H1 (cell line): ENCODE measurements around the gene WASF3. TPM values are rescaled to one million over a fixed set of nuclear protein-coding genes. Genes with fewer than 3 reads are reported as not detected.

Experiments used
- CEBPB ChIP-seq: IDR thresholded peaks from 2 replicates; pipeline ENCODE4 v1.6.1; 2012; ENCODE audit warnings: low read depth, low read length
- SAP30 ChIP-seq: fragments of 300-600 bp; sonication (generic); IDR thresholded peaks from 2 replicates; pipeline ENCODE4 v1.7.1; 2012; ENCODE audit warnings: low read length, moderate library complexity, mild to moderate bottlenecking, inconsistent platforms; ENCODE audit not compliant: insufficient read depth, insufficient replicate concordance
- TCF12 ChIP-seq: IDR thresholded peaks from 2 replicates; pipeline ENCODE4 v1.6.1; 2011; ENCODE audit warnings: low read depth, mild to moderate bottlenecking, low read length
- USF2 ChIP-seq: IDR thresholded peaks from 2 replicates; pipeline ENCODE4 v1.6.1; 2011; ENCODE audit warnings: low read length, improper control_type of control experiment
- polyA plus RNA-seq, 7 experiments: library from polyadenylated mRNA; depleted of rRNA in 3 of 7; stranded (reverse) in 5 of 7; unstranded in 2 of 7; fragments of >200 nt in 5 of 7; fragments of 200-250 nt in 2 of 7; gene quantifications; 1 replicate in 5 of 7; 2 replicates in 1 of 7; 4 replicates in 1 of 7; pipeline versions ENCODE4 v1.2.1 to v1.2.3, GENCODE V29; 2011 to 2013; ENCODE audit warnings: missing spikeins in 2 of 7, mixed read lengths in 2 of 7
- total RNA-seq: library from RNA; stranded (reverse); fragmentation: NEBNext Ultra II Directional; extraction: Animal tissue kit (Norgen Biotek cat#: 25700); gene quantifications from 2 replicates; pipeline ENCODE4 v1.2.1, GENCODE V29; 2021

WASF3 gene
- total and polyA plus RNA-seq, 2 of the 8 experiments (the other 6 are each of a cell fraction or from before 2014, with no cell fraction given): 18.7 to 39.8 TPM

- no peak for TF ChIP-seq USF2
- TF ChIP-seq CEBPB: no peak
- TF ChIP-seq SAP30: no peak
- TF ChIP-seq TCF12: no peak
These were observed 155.9 kb downstream of the WASF3 start (continued) for GRCh38 chr13:26713341-26713740.
